ENCODE measurements around the gene MIPEP.

DNA sequence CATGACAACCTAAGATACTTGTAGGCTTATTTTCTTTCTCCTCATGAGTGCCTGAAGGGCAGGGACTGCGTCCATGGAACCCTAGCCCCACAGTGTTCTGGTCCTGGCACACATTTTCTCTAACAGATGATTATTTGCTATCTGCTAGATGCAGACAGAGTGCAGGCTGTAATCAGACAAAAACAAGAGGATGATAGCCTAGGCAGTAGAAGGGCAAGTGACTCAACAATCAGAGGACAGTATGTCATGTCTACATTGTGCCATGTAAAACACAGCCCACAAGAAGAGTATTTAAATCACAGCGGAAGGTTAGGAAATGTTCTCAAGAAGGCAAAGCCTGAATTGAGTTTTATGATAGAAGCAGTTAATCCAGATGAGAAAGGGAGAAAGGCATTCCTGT is 29.3 kb downstream of the MIPEP start:
- TF ChIP-seq ZSCAN30 (tag by site-specific recombination; IDR thresholded peaks at IDR 0.05) = no peak
- TF ChIP-seq, protein P1, sequence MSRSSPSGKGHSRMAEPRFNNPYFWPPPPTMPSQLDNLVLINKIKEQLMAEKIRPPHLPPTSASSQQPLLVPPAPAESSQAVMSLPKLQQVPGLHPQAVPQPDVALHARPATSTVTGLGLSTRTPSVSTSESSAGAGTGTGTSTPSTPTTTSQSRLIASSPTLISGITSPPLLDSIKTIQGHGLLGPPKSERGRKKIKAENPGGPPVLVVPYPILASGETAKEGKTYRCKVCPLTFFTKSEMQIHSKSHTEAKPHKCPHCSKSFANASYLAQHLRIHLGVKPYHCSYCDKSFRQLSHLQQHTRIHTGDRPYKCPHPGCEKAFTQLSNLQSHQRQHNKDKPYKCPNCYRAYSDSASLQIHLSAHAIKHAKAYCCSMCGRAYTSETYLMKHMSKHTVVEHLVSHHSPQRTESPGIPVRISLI (tag by site-specific recombination; IDR thresholded peaks at IDR 0.05) = no peak
- no peak for TF ChIP-seq YY1 (tag by site-specific recombination; IDR thresholded peaks at IDR 0.05)
- TF ChIP-seq, protein P2, sequence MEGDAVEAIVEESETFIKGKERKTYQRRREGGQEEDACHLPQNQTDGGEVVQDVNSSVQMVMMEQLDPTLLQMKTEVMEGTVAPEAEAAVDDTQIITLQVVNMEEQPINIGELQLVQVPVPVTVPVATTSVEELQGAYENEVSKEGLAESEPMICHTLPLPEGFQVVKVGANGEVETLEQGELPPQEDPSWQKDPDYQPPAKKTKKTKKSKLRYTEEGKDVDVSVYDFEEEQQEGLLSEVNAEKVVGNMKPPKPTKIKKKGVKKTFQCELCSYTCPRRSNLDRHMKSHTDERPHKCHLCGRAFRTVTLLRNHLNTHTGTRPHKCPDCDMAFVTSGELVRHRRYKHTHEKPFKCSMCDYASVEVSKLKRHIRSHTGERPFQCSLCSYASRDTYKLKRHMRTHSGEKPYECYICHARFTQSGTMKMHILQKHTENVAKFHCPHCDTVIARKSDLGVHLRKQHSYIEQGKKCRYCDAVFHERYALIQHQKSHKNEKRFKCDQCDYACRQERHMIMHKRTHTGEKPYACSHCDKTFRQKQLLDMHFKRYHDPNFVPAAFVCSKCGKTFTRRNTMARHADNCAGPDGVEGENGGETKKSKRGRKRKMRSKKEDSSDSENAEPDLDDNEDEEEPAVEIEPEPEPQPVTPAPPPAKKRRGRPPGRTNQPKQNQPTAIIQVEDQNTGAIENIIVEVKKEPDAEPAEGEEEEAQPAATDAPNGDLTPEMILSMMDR (tag by site-specific recombination; IDR thresholded peaks at IDR 0.05) = no peak
- TF ChIP-seq ZNF433 (tag by site-specific recombination; IDR thresholded peaks at IDR 0.05; ENCODE audit: low read depth) = no peak

All from HEK293 (cell line).